WTC11 (cell line): ENCODE results near the gene IFRD1. TPM values are rescaled to one million over a fixed set of nuclear protein-coding genes. Genes with fewer than 3 reads are reported as not detected.

ENCODE experiments used
- ATAC-seq: fragments of 200-7000 bp; cut with Tn5 transposase; 2 replicates; pipeline ENCODE4 v1.10.0; 2021; ENCODE audit warnings: mild to moderate bottlenecking, moderate library complexity
- CTCF ChIA-PET: fragments of 300-600 bp; sonication (Branson Sonifier 250); formaldehyde crosslinking; loops from one replicate; lab custom pipeline; 2021; ENCODE audit warnings: antibody characterized with exemption; lab: Charles Lee
- POLR2A ChIA-PET: fragments of 350-600 bp; sonication (Branson Sonifier 250); formaldehyde crosslinking; loops from one replicate; lab custom pipeline; 2021; ENCODE audit warnings: antibody characterized with exemption; lab: Charles Lee
- DNase-seq: peaks from one replicate; pipeline ENCODE4 v3.0.0; 2021; ENCODE audit warnings: low spot score
- H3K27ac Mint-ChIP-seq: 2 replicates; pipeline ENCODE4 v1.8.0; 2021; ENCODE audit warnings: mixed read lengths
- H3K27me3 Mint-ChIP-seq: 2 replicates; pipeline ENCODE4 v1.8.0; 2021; ENCODE audit warnings: low read depth, mild to moderate bottlenecking, moderate library complexity, mixed read lengths
- H3K36me3 Mint-ChIP-seq: 2 replicates; pipeline ENCODE4 v1.8.0; 2021; ENCODE audit warnings: mixed read lengths
- H3K4me1 Mint-ChIP-seq: 2 replicates; pipeline ENCODE4 v1.8.0; 2022; ENCODE audit warnings: mixed read lengths
- H3K4me3 Mint-ChIP-seq: 2 replicates; pipeline ENCODE4 v1.8.0; 2021; ENCODE audit warnings: mild to moderate bottlenecking, moderate library complexity, mixed read lengths
- H3K9me3 Mint-ChIP-seq: 2 replicates; pipeline ENCODE4 v1.8.0; 2021; ENCODE audit warnings: mixed read lengths
- EMX1 ChIP-seq: fragments of 250-450 bp; sonication (Bioruptor Pico); IDR thresholded peaks from 2 replicates; pipeline ENCODE4 v1.8.0; 2021; ENCODE audit warnings: mild to moderate bottlenecking
- FOXK1 ChIP-seq: sonication (generic); formaldehyde crosslinking; IDR thresholded peaks from 2 replicates; pipeline ENCODE4 v1.8.0; 2022; ENCODE audit warnings: mild to moderate bottlenecking, moderate library complexity, missing genetic modification reagents
- GRHL2 ChIP-seq: fragments of 250-450 bp; sonication (Bioruptor Pico); IDR thresholded peaks from 2 replicates; pipeline ENCODE4 v1.8.0; 2022; ENCODE audit warnings: mild to moderate bottlenecking, moderate library complexity; ENCODE audit not compliant: insufficient replicate concordance, severe bottlenecking
- JUN ChIP-seq: sonication (generic); formaldehyde crosslinking; IDR thresholded peaks from 2 replicates; pipeline ENCODE4 v1.8.0; 2023; ENCODE audit warnings: mild to moderate bottlenecking, missing genetic modification reagents
- NFATC4 ChIP-seq: fragments of 250-450 bp; sonication (Bioruptor Pico); IDR thresholded peaks from 2 replicates; pipeline ENCODE4 v1.9.0; 2021; ENCODE audit warnings: mild to moderate bottlenecking
- NFE2L1 ChIP-seq: sonication (generic); formaldehyde crosslinking; IDR thresholded peaks from 2 replicates; pipeline ENCODE4 v1.8.1; 2023; ENCODE audit warnings: missing genetic modification reagents
- SP1 ChIP-seq: sonication (generic); formaldehyde crosslinking; conservative IDR thresholded peaks from 2 replicates; pipeline ENCODE4 v1.8.1; 2022; ENCODE audit warnings: missing genetic modification reagents
- TP53 ChIP-seq: sonication (generic); formaldehyde crosslinking; IDR thresholded peaks from 2 replicates; pipeline ENCODE4 v1.8.1; 2023; ENCODE audit warnings: mild to moderate bottlenecking, missing genetic modification reagents
- ZNF317 ChIP-seq: sonication (generic); formaldehyde crosslinking; IDR thresholded peaks from 2 replicates; pipeline ENCODE4 v1.8.1; 2023; ENCODE audit warnings: low read depth, mild to moderate bottlenecking, moderate library complexity, missing genetic modification reagents, borderline replicate concordance
- total RNA-seq: library from RNA; stranded (reverse); gene quantifications from 3 replicates; pipeline ENCODE4 v1.2.3, GENCODE V29; 2021
- TF ChIP-seq, protein P1 (sequence below): sonication (generic); formaldehyde crosslinking; conservative IDR thresholded peaks from 2 replicates; pipeline ENCODE4 v1.8.1; 2023; ENCODE audit warnings: mild to moderate bottlenecking, low read depth, missing genetic modification reagents, moderate library complexity
- TF ChIP-seq, protein P2 (sequence below): sonication (generic); formaldehyde crosslinking; conservative IDR thresholded peaks from 2 replicates; pipeline ENCODE4 v1.8.1; 2022; ENCODE audit warnings: mild to moderate bottlenecking, missing genetic modification reagents
- TF ChIP-seq, protein P3 (sequence below): sonication (generic); formaldehyde crosslinking; IDR thresholded peaks from 2 replicates; pipeline ENCODE4 v1.8.0; 2022; ENCODE audit warnings: missing genetic modification reagents
- TF ChIP-seq, protein P4 (sequence below): sonication (generic); formaldehyde crosslinking; IDR thresholded peaks from 2 replicates; pipeline ENCODE4 v1.8.0; 2022; ENCODE audit warnings: mild to moderate bottlenecking, missing genetic modification reagents
- TF ChIP-seq, protein P5 (sequence below): sonication (generic); formaldehyde crosslinking; IDR thresholded peaks from 2 replicates; pipeline ENCODE4 v1.8.0; 2023; ENCODE audit warnings: missing genetic modification reagents
- TF ChIP-seq, protein P6 (sequence below): sonication (generic); formaldehyde crosslinking; IDR thresholded peaks from 2 replicates; pipeline ENCODE4 v1.8.1; 2022; ENCODE audit warnings: low read depth, missing genetic modification reagents, borderline replicate concordance

The IFRD1 gene
- total RNA-seq, 1 experiment from 2014 or later: 31.2 TPM

DNA sequence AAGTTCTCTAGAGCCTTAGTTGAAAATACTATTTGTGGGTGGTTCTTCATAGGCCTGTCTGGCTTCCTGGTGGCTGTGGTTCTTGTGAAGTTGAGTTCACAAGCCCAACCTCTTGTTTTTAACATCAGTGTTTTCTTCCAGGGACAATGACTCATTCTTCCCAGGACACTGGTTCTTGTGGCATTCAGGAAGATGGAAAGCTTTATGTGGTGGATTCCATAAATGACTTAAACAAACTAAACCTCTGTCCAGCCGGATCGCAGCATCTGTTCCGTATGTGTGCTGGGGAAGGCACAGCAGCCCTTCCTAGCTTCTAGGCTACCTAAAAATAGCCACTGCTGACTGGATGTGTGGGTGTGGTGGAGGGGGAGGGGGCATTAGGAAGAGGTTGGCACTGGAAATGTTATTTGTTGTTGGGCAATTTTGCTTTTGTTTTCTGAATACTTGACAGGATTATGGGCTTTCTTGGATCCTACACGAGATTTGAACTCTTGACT is 34.5 kb downstream of the IFRD1 start (continued):
- TF ChIP-seq, protein P1, sequence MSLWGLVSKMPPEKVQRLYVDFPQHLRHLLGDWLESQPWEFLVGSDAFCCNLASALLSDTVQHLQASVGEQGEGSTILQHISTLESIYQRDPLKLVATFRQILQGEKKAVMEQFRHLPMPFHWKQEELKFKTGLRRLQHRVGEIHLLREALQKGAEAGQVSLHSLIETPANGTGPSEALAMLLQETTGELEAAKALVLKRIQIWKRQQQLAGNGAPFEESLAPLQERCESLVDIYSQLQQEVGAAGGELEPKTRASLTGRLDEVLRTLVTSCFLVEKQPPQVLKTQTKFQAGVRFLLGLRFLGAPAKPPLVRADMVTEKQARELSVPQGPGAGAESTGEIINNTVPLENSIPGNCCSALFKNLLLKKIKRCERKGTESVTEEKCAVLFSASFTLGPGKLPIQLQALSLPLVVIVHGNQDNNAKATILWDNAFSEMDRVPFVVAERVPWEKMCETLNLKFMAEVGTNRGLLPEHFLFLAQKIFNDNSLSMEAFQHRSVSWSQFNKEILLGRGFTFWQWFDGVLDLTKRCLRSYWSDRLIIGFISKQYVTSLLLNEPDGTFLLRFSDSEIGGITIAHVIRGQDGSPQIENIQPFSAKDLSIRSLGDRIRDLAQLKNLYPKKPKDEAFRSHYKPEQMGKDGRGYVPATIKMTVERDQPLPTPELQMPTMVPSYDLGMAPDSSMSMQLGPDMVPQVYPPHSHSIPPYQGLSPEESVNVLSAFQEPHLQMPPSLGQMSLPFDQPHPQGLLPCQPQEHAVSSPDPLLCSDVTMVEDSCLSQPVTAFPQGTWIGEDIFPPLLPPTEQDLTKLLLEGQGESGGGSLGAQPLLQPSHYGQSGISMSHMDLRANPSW: no peak

DNA sequence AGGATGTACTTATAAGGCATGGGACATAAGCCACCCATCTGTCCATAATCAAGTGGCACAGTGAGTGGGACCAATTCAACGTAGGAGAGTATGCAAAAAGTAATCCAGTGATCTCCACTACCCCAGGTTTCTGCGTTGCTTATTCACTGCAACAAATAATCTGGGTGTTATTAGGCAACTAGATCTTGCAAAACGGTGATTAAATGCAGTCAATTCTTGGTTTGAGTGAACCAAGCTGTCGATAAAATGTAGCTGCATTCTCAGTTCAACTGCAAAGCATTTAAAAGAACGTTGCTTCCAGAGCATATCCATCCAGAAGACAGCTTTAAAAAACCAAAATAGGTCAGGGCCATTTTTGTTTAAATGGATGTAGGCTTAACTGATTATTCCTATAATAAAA is 35.5 kb downstream of the IFRD1 start:
- Mint-ChIP-seq H3K27ac (no peak overlapping the region), H3K9me3 (no peaks in the 10 kb centered on the region), H3K4me1 (peaks cover 10% of the 10 kb centered on the region), H3K4me3 (no peak overlapping the region), H3K27me3 (no peaks in the 10 kb centered on the region), H3K36me3 (no peaks in the 10 kb centered on the region)
- TF ChIP-seq EMX1 (CRISPR knock-in tag) (no peak), GRHL2 (CRISPR knock-in tag) (no peak), ZNF317 (CRISPR knock-in tag) (no peak), JUN (CRISPR knock-in tag) (no peak), TP53 (no peak), SP1 (CRISPR knock-in tag) (no peak), FOXK1 (CRISPR knock-in tag) (no peak), NFE2L1 (CRISPR knock-in tag) (no peak), NFATC4 (CRISPR knock-in tag) (no peak)
- TF ChIP-seq, protein P2, sequence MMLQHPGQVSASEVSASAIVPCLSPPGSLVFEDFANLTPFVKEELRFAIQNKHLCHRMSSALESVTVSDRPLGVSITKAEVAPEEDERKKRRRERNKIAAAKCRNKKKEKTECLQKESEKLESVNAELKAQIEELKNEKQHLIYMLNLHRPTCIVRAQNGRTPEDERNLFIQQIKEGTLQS: no peak
- TF ChIP-seq, protein P3, sequence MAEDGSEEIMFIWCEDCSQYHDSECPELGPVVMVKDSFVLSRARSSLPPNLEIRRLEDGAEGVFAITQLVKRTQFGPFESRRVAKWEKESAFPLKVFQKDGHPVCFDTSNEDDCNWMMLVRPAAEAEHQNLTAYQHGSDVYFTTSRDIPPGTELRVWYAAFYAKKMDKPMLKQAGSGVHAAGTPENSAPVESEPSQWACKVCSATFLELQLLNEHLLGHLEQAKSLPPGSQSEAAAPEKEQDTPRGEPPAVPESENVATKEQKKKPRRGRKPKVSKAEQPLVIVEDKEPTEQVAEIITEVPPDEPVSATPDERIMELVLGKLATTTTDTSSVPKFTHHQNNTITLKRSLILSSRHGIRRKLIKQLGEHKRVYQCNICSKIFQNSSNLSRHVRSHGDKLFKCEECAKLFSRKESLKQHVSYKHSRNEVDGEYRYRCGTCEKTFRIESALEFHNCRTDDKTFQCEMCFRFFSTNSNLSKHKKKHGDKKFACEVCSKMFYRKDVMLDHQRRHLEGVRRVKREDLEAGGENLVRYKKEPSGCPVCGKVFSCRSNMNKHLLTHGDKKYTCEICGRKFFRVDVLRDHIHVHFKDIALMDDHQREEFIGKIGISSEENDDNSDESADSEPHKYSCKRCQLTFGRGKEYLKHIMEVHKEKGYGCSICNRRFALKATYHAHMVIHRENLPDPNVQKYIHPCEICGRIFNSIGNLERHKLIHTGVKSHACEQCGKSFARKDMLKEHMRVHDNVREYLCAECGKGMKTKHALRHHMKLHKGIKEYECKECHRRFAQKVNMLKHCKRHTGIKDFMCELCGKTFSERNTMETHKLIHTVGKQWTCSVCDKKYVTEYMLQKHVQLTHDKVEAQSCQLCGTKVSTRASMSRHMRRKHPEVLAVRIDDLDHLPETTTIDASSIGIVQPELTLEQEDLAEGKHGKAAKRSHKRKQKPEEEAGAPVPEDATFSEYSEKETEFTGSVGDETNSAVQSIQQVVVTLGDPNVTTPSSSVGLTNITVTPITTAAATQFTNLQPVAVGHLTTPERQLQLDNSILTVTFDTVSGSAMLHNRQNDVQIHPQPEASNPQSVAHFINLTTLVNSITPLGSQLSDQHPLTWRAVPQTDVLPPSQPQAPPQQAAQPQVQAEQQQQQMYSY (CRISPR knock-in tag): no peak
- TF ChIP-seq, protein P4, sequence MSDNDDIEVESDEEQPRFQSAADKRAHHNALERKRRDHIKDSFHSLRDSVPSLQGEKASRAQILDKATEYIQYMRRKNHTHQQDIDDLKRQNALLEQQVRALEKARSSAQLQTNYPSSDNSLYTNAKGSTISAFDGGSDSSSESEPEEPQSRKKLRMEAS (CRISPR knock-in tag): no peak
- TF ChIP-seq, protein P5, sequence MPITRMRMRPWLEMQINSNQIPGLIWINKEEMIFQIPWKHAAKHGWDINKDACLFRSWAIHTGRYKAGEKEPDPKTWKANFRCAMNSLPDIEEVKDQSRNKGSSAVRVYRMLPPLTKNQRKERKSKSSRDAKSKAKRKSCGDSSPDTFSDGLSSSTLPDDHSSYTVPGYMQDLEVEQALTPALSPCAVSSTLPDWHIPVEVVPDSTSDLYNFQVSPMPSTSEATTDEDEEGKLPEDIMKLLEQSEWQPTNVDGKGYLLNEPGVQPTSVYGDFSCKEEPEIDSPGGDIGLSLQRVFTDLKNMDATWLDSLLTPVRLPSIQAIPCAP (CRISPR knock-in tag): no peak
- TF ChIP-seq, protein P6, sequence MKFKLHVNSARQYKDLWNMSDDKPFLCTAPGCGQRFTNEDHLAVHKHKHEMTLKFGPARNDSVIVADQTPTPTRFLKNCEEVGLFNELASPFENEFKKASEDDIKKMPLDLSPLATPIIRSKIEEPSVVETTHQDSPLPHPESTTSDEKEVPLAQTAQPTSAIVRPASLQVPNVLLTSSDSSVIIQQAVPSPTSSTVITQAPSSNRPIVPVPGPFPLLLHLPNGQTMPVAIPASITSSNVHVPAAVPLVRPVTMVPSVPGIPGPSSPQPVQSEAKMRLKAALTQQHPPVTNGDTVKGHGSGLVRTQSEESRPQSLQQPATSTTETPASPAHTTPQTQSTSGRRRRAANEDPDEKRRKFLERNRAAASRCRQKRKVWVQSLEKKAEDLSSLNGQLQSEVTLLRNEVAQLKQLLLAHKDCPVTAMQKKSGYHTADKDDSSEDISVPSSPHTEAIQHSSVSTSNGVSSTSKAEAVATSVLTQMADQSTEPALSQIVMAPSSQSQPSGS (CRISPR knock-in tag): no peak
- DNase-seq: no peak
- CTCF ChIA-PET: no interaction called here
- no peak for ATAC-seq
- POLR2A ChIA-PET: no interaction called here
